C4-2B (cell line): ENCODE results near the gene RARG.

Experiments
- ZFX ChIP-seq: fragments of 450-650 bp; IDR thresholded peaks from 2 replicates; pipeline ENCODE4 v1.6.1; 2017
- TF ChIP-seq, protein P1 (sequence below): fragments of 450-650 bp; conservative IDR thresholded peaks from 2 replicates; pipeline ENCODE4 v1.5.1; 2017; ENCODE audit warnings: mild to moderate bottlenecking

DNA sequence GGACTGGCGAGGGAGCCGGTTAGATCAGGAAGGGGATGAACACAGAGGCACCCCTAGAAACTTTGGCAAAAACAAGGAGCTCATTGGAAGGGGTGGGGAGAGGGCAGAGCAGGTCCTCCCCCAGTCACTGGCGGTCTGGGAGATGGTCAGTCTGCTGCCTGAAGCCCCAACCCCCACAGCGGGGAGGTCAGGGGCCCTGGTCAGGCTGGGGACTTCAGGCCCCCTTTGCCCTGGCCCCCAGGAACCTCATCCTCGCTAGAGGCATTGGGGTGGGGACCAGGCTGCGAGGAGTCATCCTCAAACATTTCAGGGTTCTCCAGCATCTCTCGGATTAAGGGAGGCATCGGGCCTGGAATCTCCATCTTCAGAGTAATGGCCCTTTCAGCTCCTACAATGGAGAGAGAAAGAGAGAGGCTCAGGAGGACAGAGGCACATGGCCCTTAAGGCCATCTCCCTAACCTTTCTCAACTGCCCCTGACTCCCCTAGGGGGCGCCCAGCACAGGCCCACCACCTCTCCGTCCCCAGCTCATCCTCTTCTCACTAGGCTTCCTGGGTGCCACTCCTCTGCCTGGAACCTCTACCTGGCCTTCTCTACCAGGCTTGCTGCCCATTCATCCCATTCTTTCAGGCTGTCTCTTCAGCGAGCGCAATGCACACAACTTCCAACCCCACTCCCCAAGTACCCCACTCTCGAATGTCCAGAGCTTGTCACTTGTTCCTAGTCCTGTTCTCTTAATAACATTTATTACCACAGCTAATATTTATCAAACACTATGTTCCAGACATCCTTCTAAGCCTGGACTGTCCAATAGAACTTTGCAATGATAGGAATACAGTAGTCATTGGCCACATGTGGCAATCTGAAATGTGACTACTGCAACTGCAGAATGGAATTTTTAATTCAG lies 20.3 kb downstream of the RARG start:
- TF ChIP-seq, protein P1, sequence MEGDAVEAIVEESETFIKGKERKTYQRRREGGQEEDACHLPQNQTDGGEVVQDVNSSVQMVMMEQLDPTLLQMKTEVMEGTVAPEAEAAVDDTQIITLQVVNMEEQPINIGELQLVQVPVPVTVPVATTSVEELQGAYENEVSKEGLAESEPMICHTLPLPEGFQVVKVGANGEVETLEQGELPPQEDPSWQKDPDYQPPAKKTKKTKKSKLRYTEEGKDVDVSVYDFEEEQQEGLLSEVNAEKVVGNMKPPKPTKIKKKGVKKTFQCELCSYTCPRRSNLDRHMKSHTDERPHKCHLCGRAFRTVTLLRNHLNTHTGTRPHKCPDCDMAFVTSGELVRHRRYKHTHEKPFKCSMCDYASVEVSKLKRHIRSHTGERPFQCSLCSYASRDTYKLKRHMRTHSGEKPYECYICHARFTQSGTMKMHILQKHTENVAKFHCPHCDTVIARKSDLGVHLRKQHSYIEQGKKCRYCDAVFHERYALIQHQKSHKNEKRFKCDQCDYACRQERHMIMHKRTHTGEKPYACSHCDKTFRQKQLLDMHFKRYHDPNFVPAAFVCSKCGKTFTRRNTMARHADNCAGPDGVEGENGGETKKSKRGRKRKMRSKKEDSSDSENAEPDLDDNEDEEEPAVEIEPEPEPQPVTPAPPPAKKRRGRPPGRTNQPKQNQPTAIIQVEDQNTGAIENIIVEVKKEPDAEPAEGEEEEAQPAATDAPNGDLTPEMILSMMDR: no peak; the same call in none of the 2 replicates
- TF ChIP-seq ZFX: no peak
